Keratinocyte (primary cell): ENCODE results near the gene KPNA3. TPM values are rescaled to one million over a fixed set of nuclear protein-coding genes. Genes with fewer than 3 reads are reported as not detected.

ENCODE experiments used
- DNase-seq: peaks from one replicate; pipeline ENCODE4 v3.0.0-alpha.2; 2011; ENCODE audit warnings: low read depth, missing footprints, low spot score
- FAIRE-seq: peaks from 2 replicates; lab custom pipeline; 2011; peaks lifted over from hg19 to GRCh38; lab: Jason Lieb, UNC
- H2AFZ ChIP-seq: 2 replicates; pipeline ENCODE4 v1.6.0; 2012; ENCODE audit warnings: low read length, control low read depth, inconsistent platforms; ENCODE audit not compliant: control insufficient read depth
- H3K27ac ChIP-seq: 2 replicates; pipeline ENCODE4 v1.5.1; 2011; ENCODE audit warnings: low read length; ENCODE audit not compliant: control insufficient read depth, insufficient read depth
- H3K27me3 ChIP-seq: 3 replicates; pipeline ENCODE4 v1.6.0; 2011; ENCODE audit warnings: low read length; ENCODE audit not compliant: control insufficient read depth, insufficient read depth; ENCODE audit errors: extremely low read depth
- H3K36me3 ChIP-seq, 2 experiments: 2 replicates in 1 of 2; 3 replicates in 1 of 2; pipeline ENCODE4 v1.5.1; 2011; ENCODE audit warnings: low read length in 2 of 2, mild to moderate bottlenecking in 1 of 2; ENCODE audit not compliant: control insufficient read depth in 2 of 2, insufficient read depth in 2 of 2; ENCODE audit errors: extremely low read depth in 1 of 2
- H3K4me1 ChIP-seq: 3 replicates; pipeline ENCODE4 v1.5.1; 2011; ENCODE audit warnings: low read length; ENCODE audit not compliant: control insufficient read depth, insufficient read depth; ENCODE audit errors: extremely low read depth
- H3K4me2 ChIP-seq: 3 replicates; pipeline ENCODE4 v1.6.0; 2011; ENCODE audit warnings: low read depth, low read length; ENCODE audit not compliant: control insufficient read depth, insufficient read depth; ENCODE audit errors: extremely low read depth
- H3K4me3 ChIP-seq, 3 experiments: fragments of 200-600 bp in 1 of 3; sonication (generic) in 1 of 3; 2 replicates in 2 of 3; 3 replicates in 1 of 3; pipeline ENCODE4 v1.5.1; 2011 to 2016; ENCODE audit warnings: low read length in 3 of 3, mild to moderate bottlenecking in 3 of 3, control low read depth in 2 of 3, inconsistent platforms in 1 of 3, low read depth in 1 of 3, mixed read lengths in 1 of 3, mixed run types in 1 of 3, moderate library complexity in 1 of 3; ENCODE audit not compliant: control insufficient read depth in 2 of 3, insufficient read depth in 2 of 3; ENCODE audit errors: extremely low read depth in 1 of 3
- H3K79me2 ChIP-seq: 2 replicates; pipeline ENCODE4 v1.6.0; 2012; ENCODE audit warnings: low read length; ENCODE audit not compliant: control insufficient read depth, insufficient read depth
- H3K9ac ChIP-seq: 3 replicates; pipeline ENCODE4 v1.6.0; 2011; ENCODE audit warnings: low read length; ENCODE audit not compliant: control insufficient read depth, insufficient read depth; ENCODE audit errors: extremely low read depth
- H3K9me1 ChIP-seq: 3 replicates; pipeline ENCODE4 v1.6.0; 2011; ENCODE audit warnings: low read length; ENCODE audit not compliant: control insufficient read depth, insufficient read depth; ENCODE audit errors: extremely low read depth
- H3K9me3 ChIP-seq: 2 replicates; pipeline ENCODE4 v1.5.1; 2012; ENCODE audit warnings: low read depth, low read length; ENCODE audit not compliant: control insufficient read depth
- H4K20me1 ChIP-seq: 3 replicates; pipeline ENCODE4 v1.6.0; 2011; ENCODE audit warnings: low read length; ENCODE audit not compliant: control insufficient read depth, insufficient read depth; ENCODE audit errors: extremely low read depth
- CTCF ChIP-seq, 3 experiments: IDR thresholded peaks in 1 of 3; conservative IDR thresholded peaks in 1 of 3; optimal IDR thresholded peaks in 1 of 3; 2 replicates in 2 of 3; 3 replicates in 1 of 3; pipeline versions ENCODE3 to v1.5.1; 2011; ENCODE audit warnings: low read length in 3 of 3, mild to moderate bottlenecking in 3 of 3, moderate library complexity in 2 of 3, control low read depth in 1 of 3, inconsistent platforms in 1 of 3; ENCODE audit not compliant: insufficient read depth in 2 of 3; ENCODE audit errors: extremely low read depth in 1 of 3
- EZH2 ChIP-seq: IDR thresholded peaks from one replicate; pipeline ENCODE4 v1.6.1; 2012; ENCODE audit warnings: inconsistent platforms, mild to moderate bottlenecking, low read length, moderate library complexity
- dilution Hi-C: fragments of 300-500 bp; cut with MboI; formaldehyde crosslinking; loops from one replicate; pipeline ENCODE4 v1.7.0; 2020; ENCODE audit warnings: low sequenced_read_pairs; ENCODE audit not compliant: extremely low pct_ligation_motif_present
- polyA plus RNA-seq, 5 experiments: library from polyadenylated mRNA; depleted of rRNA in 3 of 5; stranded (reverse) in 3 of 5; stranded (forward) in 1 of 5; unstranded in 1 of 5; fragments of >200 nt; gene quantifications; 1 replicate in 1 of 5; 2 replicates in 3 of 5; 3 replicates in 1 of 5; pipeline versions ENCODE4 v1.2.1 to v1.2.3, GENCODE V29; 2011 to 2012; ENCODE audit warnings: missing spikeins in 2 of 5, low read depth in 1 of 5, low replicate concordance in 1 of 5

KPNA3 gene
- polyA plus RNA-seq, 1 donor (not counting 4 experiments of a cell fraction or from before 2014, with no cell fraction given) = 37.3 TPM

GRCh38 chr13:49833402-49833801, 40.9 kb upstream of the KPNA3 start:
- Histone ChIP-seq H3K36me3 (no peaks in the 10 kb centered on the region), H2AFZ (no peak overlapping the region), H3K9me1 (no peaks in the 10 kb centered on the region), H3K4me2 (no peak overlapping the region), H3K27ac (no peak overlapping the region), H3K27me3 (peaks cover 3% of the 10 kb centered on the region), H3K4me1 (peaks cover 11% of the 10 kb centered on the region), H3K9ac (no peak overlapping the region), H3K9me3 (no peaks in the 10 kb centered on the region), H4K20me1 (no peaks in the 10 kb centered on the region), H3K4me3 (no peak overlapping the region), H3K79me2 (no peaks in the 10 kb centered on the region)
- no peak for TF ChIP-seq EZH2
- no peak for TF ChIP-seq CTCF (optimal IDR thresholded peaks at IDR 0.05 in 1 of 3, IDR thresholded peaks at IDR 0.05 in 1 of 3, conservative IDR thresholded peaks at IDR 0.05 in 1 of 3; ENCODE audit: extremely low read depth in 1 of 3, insufficient read depth in 2 of 3, low read length in 3 of 3)
- DNase-seq (no peak), FAIRE-seq (no peak)
- dilution Hi-C loops = no loop called here

- peaks cover 9% of the 10 kb centered on the region for H3K4me1 ChIP-seq
- H3K4me2 ChIP-seq = no peak overlapping the region
- no peaks in the 10 kb centered on the region for H3K9me1 ChIP-seq
- FAIRE-seq (no peak), DNase-seq (no peak)
- H3K9me3 ChIP-seq = no peaks in the 10 kb centered on the region
- no peak for TF ChIP-seq EZH2
- no peak for TF ChIP-seq CTCF (optimal IDR thresholded peaks at IDR 0.05 in 1 of 3, IDR thresholded peaks at IDR 0.05 in 1 of 3, conservative IDR thresholded peaks at IDR 0.05 in 1 of 3; ENCODE audit: extremely low read depth in 1 of 3, insufficient read depth in 2 of 3, low read length in 3 of 3)
- dilution Hi-C loops = no loop called here
- H3K27ac ChIP-seq = no peak overlapping the region
- H3K79me2 ChIP-seq = no peaks in the 10 kb centered on the region
- no peak overlapping the region for H2AFZ ChIP-seq
- H3K27me3 ChIP-seq = peaks cover 3% of the 10 kb centered on the region
- no peaks in the 10 kb centered on the region for H4K20me1 ChIP-seq
- H3K9ac ChIP-seq = no peak overlapping the region
- no peak overlapping the region for H3K4me3 ChIP-seq
- H3K36me3 ChIP-seq = no peaks in the 10 kb centered on the region
These were observed 39.0 kb upstream of the KPNA3 start for GRCh38 chr13:49831455-49831854.
